ENCODE results near the gene RUNDC3A.

DNA sequence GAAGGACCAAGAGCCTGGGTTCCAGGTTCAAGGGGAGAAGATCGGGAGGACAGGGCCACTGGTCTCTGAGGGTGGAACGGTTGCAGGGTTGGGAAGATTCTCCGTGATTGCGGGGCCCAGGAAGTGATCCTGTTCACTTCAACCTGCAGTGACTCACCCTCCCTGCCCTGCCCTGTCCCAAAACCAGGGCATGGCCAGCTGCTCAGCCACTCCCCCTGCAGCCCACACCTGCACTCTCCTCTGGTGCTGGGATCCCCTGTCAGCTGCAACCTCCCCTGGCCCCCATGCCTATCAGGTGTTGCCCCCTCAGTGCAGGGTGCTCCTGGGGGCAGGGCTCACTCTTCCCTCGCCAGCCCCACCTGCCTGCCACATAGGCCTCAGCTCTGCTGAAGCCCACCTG, 1.1 kb downstream of the RUNDC3A start:
- TF ChIP-seq, protein P1, sequence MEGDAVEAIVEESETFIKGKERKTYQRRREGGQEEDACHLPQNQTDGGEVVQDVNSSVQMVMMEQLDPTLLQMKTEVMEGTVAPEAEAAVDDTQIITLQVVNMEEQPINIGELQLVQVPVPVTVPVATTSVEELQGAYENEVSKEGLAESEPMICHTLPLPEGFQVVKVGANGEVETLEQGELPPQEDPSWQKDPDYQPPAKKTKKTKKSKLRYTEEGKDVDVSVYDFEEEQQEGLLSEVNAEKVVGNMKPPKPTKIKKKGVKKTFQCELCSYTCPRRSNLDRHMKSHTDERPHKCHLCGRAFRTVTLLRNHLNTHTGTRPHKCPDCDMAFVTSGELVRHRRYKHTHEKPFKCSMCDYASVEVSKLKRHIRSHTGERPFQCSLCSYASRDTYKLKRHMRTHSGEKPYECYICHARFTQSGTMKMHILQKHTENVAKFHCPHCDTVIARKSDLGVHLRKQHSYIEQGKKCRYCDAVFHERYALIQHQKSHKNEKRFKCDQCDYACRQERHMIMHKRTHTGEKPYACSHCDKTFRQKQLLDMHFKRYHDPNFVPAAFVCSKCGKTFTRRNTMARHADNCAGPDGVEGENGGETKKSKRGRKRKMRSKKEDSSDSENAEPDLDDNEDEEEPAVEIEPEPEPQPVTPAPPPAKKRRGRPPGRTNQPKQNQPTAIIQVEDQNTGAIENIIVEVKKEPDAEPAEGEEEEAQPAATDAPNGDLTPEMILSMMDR (IDR thresholded peaks at IDR 0.05; ENCODE audit: low read depth, low read length): 0 out of 2 replicates have a peak, but pooled peaks have one; percentile 2
- no peak for TF ChIP-seq EZH2phosphoT487 (IDR thresholded peaks at IDR 0.05; ENCODE audit: low read depth)

All from OCI-LY3 (cell line).